ENCODE data around the gene RPL27. TPM values are rescaled to one million over a fixed set of nuclear protein-coding genes. Genes with fewer than 3 reads are reported as not detected.

Gene RPL27
- total and polyA plus RNA-seq, 2 of the 13 experiments (the other 11 are each of a cell fraction or from before 2014, with no cell fraction given): 1,585 to 5,840 TPM

DNA sequence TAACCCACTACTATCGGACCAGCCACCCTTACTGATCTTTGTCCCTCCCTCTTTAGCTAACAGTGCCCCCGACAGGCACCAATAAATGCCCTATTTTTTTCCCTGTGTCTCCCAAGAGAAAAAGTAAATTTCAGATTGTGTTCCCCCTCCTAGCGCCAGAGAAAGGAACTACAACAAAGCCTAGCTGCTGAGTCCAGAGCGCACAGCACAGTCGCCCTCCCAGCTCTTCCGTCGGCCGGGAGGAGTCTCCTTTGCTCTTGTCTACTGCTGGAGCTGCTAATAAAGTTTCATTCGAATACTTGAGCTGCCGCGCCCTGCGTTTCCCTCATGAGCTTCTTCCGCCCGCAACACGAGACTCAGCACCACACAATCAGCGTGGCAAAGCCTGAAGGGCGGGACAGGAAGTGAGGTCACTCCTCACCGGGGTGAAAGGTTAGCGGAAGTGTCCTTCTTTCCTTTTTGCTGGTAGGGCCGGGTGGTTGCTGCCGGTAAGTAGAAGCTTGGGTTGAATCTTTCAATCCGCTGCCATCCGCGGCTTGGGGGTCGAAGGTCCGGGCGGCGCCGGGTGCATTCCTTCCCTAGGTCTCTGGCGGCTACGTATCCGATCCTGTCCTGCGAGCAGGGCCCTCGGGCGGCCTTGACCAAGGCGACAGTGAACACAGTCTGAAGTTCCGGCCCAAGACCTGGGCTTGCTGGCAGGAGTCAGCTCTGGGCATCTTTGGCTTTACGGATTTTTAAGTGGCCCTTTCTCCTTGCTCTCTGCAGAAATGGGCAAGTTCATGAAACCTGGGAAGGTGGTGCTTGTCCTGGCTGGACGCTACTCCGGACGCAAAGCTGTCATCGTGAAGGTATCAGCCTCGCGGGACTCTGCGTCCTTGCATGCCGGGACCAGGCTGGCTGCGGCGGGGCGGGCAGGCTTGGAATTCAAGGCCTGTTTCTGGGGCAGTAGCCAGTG, at the start of gene RPL27 (continued):
- TF ChIP-seq HCFC1 (IDR thresholded peaks at IDR 0.05; ENCODE audit: low read depth, low read length) (peak; percentile 83), PAX8 (CRISPR knock-in tag; IDR thresholded peaks at IDR 0.05; ENCODE audit: borderline replicate concordance) (peak; percentile 73), PPARG (CRISPR knock-in tag; conservative IDR thresholded peaks at IDR 0.05) (peak; percentile 96), NFRKB (IDR thresholded peaks at IDR 0.05) (no peak), MIER3 (CRISPR knock-in tag; IDR thresholded peaks at IDR 0.05; ENCODE audit: borderline replicate concordance) (peak; percentile 99), PRMT3 (CRISPR knock-in tag; IDR thresholded peaks at IDR 0.05; ENCODE audit: borderline replicate concordance, low read depth) (no peak; the same call in 1 of the 2 replicates), POLR2G (IDR thresholded peaks at IDR 0.05; ENCODE audit: low read depth, low read length) (peak; percentile 99), SAFB2 (CRISPR knock-in tag; IDR thresholded peaks at IDR 0.05; ENCODE audit: borderline replicate concordance, low read depth) (peak; percentile 91)
- TF ChIP-seq, protein P1, sequence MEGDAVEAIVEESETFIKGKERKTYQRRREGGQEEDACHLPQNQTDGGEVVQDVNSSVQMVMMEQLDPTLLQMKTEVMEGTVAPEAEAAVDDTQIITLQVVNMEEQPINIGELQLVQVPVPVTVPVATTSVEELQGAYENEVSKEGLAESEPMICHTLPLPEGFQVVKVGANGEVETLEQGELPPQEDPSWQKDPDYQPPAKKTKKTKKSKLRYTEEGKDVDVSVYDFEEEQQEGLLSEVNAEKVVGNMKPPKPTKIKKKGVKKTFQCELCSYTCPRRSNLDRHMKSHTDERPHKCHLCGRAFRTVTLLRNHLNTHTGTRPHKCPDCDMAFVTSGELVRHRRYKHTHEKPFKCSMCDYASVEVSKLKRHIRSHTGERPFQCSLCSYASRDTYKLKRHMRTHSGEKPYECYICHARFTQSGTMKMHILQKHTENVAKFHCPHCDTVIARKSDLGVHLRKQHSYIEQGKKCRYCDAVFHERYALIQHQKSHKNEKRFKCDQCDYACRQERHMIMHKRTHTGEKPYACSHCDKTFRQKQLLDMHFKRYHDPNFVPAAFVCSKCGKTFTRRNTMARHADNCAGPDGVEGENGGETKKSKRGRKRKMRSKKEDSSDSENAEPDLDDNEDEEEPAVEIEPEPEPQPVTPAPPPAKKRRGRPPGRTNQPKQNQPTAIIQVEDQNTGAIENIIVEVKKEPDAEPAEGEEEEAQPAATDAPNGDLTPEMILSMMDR (CRISPR knock-in tag; IDR thresholded peaks at IDR 0.05): peak; percentile 90
- TF ChIP-seq, protein P2, sequence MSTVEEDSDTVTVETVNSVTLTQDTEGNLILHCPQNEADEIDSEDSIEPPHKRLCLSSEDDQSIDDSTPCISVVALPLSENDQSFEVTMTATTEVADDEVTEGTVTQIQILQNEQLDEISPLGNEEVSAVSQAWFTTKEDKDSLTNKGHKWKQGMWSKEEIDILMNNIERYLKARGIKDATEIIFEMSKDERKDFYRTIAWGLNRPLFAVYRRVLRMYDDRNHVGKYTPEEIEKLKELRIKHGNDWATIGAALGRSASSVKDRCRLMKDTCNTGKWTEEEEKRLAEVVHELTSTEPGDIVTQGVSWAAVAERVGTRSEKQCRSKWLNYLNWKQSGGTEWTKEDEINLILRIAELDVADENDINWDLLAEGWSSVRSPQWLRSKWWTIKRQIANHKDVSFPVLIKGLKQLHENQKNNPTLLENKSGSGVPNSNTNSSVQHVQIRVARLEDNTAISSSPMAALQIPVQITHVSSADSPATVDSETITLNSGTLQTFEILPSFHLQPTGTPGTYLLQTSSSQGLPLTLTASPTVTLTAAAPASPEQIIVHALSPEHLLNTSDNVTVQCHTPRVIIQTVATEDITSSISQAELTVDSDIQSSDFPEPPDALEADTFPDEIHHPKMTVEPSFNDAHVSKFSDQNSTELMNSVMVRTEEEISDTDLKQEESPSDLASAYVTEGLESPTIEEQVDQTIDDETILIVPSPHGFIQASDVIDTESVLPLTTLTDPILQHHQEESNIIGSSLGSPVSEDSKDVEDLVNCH (CRISPR knock-in tag; IDR thresholded peaks at IDR 0.05): 0 out of 2 replicates have a peak, but pooled peaks have one; percentile 62
- TF ChIP-seq, protein P3, sequence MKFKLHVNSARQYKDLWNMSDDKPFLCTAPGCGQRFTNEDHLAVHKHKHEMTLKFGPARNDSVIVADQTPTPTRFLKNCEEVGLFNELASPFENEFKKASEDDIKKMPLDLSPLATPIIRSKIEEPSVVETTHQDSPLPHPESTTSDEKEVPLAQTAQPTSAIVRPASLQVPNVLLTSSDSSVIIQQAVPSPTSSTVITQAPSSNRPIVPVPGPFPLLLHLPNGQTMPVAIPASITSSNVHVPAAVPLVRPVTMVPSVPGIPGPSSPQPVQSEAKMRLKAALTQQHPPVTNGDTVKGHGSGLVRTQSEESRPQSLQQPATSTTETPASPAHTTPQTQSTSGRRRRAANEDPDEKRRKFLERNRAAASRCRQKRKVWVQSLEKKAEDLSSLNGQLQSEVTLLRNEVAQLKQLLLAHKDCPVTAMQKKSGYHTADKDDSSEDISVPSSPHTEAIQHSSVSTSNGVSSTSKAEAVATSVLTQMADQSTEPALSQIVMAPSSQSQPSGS (CRISPR knock-in tag; IDR thresholded peaks at IDR 0.05): peak; percentile 98
- TF ChIP-seq, protein P4, sequence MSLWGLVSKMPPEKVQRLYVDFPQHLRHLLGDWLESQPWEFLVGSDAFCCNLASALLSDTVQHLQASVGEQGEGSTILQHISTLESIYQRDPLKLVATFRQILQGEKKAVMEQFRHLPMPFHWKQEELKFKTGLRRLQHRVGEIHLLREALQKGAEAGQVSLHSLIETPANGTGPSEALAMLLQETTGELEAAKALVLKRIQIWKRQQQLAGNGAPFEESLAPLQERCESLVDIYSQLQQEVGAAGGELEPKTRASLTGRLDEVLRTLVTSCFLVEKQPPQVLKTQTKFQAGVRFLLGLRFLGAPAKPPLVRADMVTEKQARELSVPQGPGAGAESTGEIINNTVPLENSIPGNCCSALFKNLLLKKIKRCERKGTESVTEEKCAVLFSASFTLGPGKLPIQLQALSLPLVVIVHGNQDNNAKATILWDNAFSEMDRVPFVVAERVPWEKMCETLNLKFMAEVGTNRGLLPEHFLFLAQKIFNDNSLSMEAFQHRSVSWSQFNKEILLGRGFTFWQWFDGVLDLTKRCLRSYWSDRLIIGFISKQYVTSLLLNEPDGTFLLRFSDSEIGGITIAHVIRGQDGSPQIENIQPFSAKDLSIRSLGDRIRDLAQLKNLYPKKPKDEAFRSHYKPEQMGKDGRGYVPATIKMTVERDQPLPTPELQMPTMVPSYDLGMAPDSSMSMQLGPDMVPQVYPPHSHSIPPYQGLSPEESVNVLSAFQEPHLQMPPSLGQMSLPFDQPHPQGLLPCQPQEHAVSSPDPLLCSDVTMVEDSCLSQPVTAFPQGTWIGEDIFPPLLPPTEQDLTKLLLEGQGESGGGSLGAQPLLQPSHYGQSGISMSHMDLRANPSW (CRISPR knock-in tag; IDR thresholded peaks at IDR 0.05; ENCODE audit: borderline replicate concordance): peak; percentile 100
- TF ChIP-seq, protein P5, sequence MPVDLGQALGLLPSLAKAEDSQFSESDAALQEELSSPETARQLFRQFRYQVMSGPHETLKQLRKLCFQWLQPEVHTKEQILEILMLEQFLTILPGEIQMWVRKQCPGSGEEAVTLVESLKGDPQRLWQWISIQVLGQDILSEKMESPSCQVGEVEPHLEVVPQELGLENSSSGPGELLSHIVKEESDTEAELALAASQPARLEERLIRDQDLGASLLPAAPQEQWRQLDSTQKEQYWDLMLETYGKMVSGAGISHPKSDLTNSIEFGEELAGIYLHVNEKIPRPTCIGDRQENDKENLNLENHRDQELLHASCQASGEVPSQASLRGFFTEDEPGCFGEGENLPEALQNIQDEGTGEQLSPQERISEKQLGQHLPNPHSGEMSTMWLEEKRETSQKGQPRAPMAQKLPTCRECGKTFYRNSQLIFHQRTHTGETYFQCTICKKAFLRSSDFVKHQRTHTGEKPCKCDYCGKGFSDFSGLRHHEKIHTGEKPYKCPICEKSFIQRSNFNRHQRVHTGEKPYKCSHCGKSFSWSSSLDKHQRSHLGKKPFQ (CRISPR knock-in tag; IDR thresholded peaks at IDR 0.05; ENCODE audit: insufficient replicate concordance): peak; percentile 95

Measured in HepG2 (cell line).